ENCODE results near the gene ERP27. TPM values are rescaled to one million over a fixed set of nuclear protein-coding genes. Genes with fewer than 3 reads are reported as not detected.

Gene ERP27
- total and polyA plus RNA-seq, 2 of the 8 experiments (the other 6 are each of a cell fraction or from before 2014, with no cell fraction given), result not detected

GRCh38 chr12:14950421-14950820, 12.1 kb upstream of the ERP27 start:
- Histone ChIP-seq H2BK5ac (ENCODE audit: low read depth, low read length) (no peak overlapping the region), H2BK120ac (replicated peaks; ENCODE audit: low read depth, low read length) (no peak overlapping the region), H3K18ac (ENCODE audit: extremely low read depth, low read length) (no peak overlapping the region), H2BK15ac (ENCODE audit: low read length) (no peak overlapping the region), H2BK12ac (ENCODE audit: low read depth, low read length) (no peak overlapping the region), H3K23ac (ENCODE audit: insufficient read length) (no peak overlapping the region), H2AFZ (ENCODE audit: low read length) (no peak overlapping the region), H3K56ac (replicated peaks; ENCODE audit: insufficient read length, low read depth, low read length) (no peak overlapping the region), H3K9ac (replicated peaks in 1 of 4; ENCODE audit: extremely low read depth in 1 of 4, low read depth in 3 of 4, low read length in 3 of 4) (no peak overlapping the region), H4K20me1 (replicated peaks in 1 of 2; ENCODE audit: control insufficient read depth in 1 of 2, insufficient read depth in 2 of 2, low read length in 2 of 2) (no peaks in the 10 kb centered on the region), H3K9me3 (ENCODE audit: insufficient read depth in 2 of 2, low read depth in 1 of 2, low read length in 1 of 2) (no peaks in the 10 kb centered on the region), H3K79me1 (ENCODE audit: low read depth, low read length) (no peaks in the 10 kb centered on the region), H3K27me3 (replicated peaks in 1 of 4; ENCODE audit: control insufficient read depth in 3 of 4, extremely low read depth in 1 of 4, insufficient read depth in 3 of 4, low read length in 3 of 4) (no peaks in the 10 kb centered on the region), H2BK20ac (ENCODE audit: low read length) (no peak overlapping the region), H2AK5ac (ENCODE audit: low read depth, low read length) (no peak overlapping the region), H3K4me1 (replicated peaks in 1 of 4; ENCODE audit: control insufficient read depth in 3 of 4, insufficient read depth in 4 of 4, low read length in 3 of 4) (peaks cover 0 to 4% (median 0%) of the 10 kb centered on the region in 4 experiments; a peak in 1 of 7 replicates), H3K23me2 (ENCODE audit: low read depth, low read length) (no peaks in the 10 kb centered on the region; the same call in 1 of the 2 replicates), H3K27ac (ENCODE audit: low read depth, low read length) (no peak overlapping the region), H3K14ac (ENCODE audit: insufficient read length) (no peak overlapping the region), H3K79me2 (ENCODE audit: control insufficient read depth in 1 of 2, insufficient read depth in 2 of 2, low read length in 2 of 2) (no peaks in the 10 kb centered on the region), H4K5ac (ENCODE audit: insufficient read length, low read depth, low read length) (no peak overlapping the region), H3K4me2 (ENCODE audit: insufficient read depth in 1 of 2, low read depth in 2 of 2, low read length in 2 of 2) (no peak overlapping the region), H3K4ac (replicated peaks; ENCODE audit: insufficient read length, low read depth, low read length) (no peak overlapping the region), H3K4me3 (ENCODE audit: extremely low read depth in 1 of 4, insufficient read depth in 2 of 4, low read depth in 3 of 4, low read length in 4 of 4) (no peak overlapping the region), H4K91ac (replicated peaks; ENCODE audit: insufficient read length, low read length) (no peak overlapping the region), H3K36me3 (ENCODE audit: control insufficient read depth in 2 of 4, insufficient read depth in 4 of 4, low read length in 3 of 4) (no peaks in the 10 kb centered on the region), H4K8ac (ENCODE audit: extremely low read depth, insufficient read depth, low read length) (no peak overlapping the region)
- ChIA-PET CTCF (ENCODE audit: partially characterized antibody) (interaction anchor here (0.7 to 1.5 kb wide), 3 partner anchors 15 to 106 kb away, joined by 3 read pairs; no protein-coding TSS in a partner anchor), POLR2A (ENCODE audit: partially characterized antibody) (no interaction called here)
- TF ChIP-seq SRF (IDR thresholded peaks at IDR 0.05; ENCODE audit: low read depth, low read length) (no peak), CHD1 (IDR thresholded peaks at IDR 0.05; ENCODE audit: low read depth, low read length) (no peak), BCL11A (IDR thresholded peaks at IDR 0.05; ENCODE audit: low read depth in 2 of 2, low read length in 2 of 2) (no peak), ATF3 (IDR thresholded peaks at IDR 0.05; ENCODE audit: insufficient read depth, low read depth, low read length) (no peak), CREB1 (IDR thresholded peaks at IDR 0.05) (no peak), POU5F1 (IDR thresholded peaks at IDR 0.05; ENCODE audit: low read depth, low read length) (no peak), NANOG (IDR thresholded peaks at IDR 0.05; ENCODE audit: insufficient read depth, low read depth, low read length, poor library complexity, severe bottlenecking) (no peak), SP2 (IDR thresholded peaks at IDR 0.05; ENCODE audit: low read length) (no peak), JUN (IDR thresholded peaks at IDR 0.05; ENCODE audit: low read depth, low read length) (no peak), KDM4A (IDR thresholded peaks at IDR 0.05; ENCODE audit: low read depth, low read length, severe bottlenecking) (no peak), CTCF (IDR thresholded peaks at IDR 0.05; ENCODE audit: control extremely low read depth in 1 of 3, insufficient read depth in 1 of 3, low read depth in 1 of 3, low read length in 3 of 3) (no peak)
- DNase-seq (ENCODE audit: low read depth in 1 of 2, low spot score in 2 of 2) (no peak), FAIRE-seq (no peak)
- WGBS, 2 experiments (ENCODE audit: extremely low coverage in 1 of 2, insufficient coverage in 1 of 2, insufficient read length in 1 of 2, insufficient replicate concordance in 2 of 2, low coverage in 1 of 2, low lambda C conversion rate in 2 of 2, missing lambda C conversion rate in 1 of 2), result 91% methylated on average over 4 of the region's 4 CpGs; no CpG with 5 or more reads in 1 of the 2 experiments

Measured in H1 (cell line).